ENCODE results near the gene STRA6. TPM values are rescaled to one million over a fixed set of nuclear protein-coding genes. Genes with fewer than 3 reads are reported as not detected.

The STRA6 gene
- total RNA-seq, 1 experiment from 2014 or later: 0.54 TPM

DNA sequence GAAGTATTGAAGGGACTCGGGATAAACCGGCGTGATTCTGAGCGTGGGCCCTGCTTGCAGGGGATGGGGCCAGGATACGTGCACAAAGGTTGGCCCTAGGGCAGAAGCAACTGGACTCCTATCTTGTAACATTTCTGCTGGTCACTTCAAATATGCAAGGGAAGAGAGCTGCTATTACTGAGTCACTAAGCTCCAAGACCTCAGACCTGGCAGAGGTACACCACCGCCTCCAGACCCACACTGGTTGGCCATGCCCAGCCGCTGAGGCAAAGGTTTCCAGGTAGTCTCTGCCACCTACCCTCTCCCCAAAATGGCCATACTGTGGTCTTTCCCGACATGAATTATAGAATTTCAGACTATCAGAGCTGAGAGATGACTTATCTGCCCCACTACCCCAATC is 13.4 kb upstream of the STRA6 start:
- Histone ChIP-seq H2AFZ (ENCODE audit: low read depth, low read length, poor library complexity, severe bottlenecking) (no peak overlapping the region), H4K20me1 (ENCODE audit: insufficient read depth) (no peaks in the 10 kb centered on the region), H3K4me3 (replicated peaks in 1 of 2; ENCODE audit: low read depth in 1 of 2, low read length in 2 of 2) (no peak overlapping the region), H3K9me2 (ENCODE audit: insufficient read depth) (no peaks in the 10 kb centered on the region), H3K9me3 (ENCODE audit: control insufficient read depth in 1 of 2, insufficient read depth in 1 of 2, low read depth in 1 of 2, low read length in 2 of 2) (no peaks in the 10 kb centered on the region), H3K9ac (ENCODE audit: low read length) (no peak overlapping the region), H3K4me1 (ENCODE audit: control insufficient read depth in 1 of 2, insufficient read depth in 2 of 2, low read length in 2 of 2) (no peaks in the 10 kb centered on the region; a peak in 1 of 4 replicates), H3K36me3 (ENCODE audit: control insufficient read depth in 1 of 2, insufficient read depth in 2 of 2, low read length in 2 of 2) (no peaks in the 10 kb centered on the region), H3K79me2 (ENCODE audit: insufficient read depth, low read length) (no peaks in the 10 kb centered on the region), H3K27me3 (ENCODE audit: insufficient read depth, low read length) (peaks cover 13% of the 10 kb centered on the region; the same call in 1 of the 2 replicates), H3K4me2 (ENCODE audit: low read length) (no peak overlapping the region), H3K27ac (ENCODE audit: low read depth, low read length) (no peak overlapping the region)
- ChIA-PET RAD21 (ENCODE audit: low non-redundant PET in 1 of 2, low total read pairs in 2 of 2, uncharacterized antibody in 2 of 2, unreplicated experiment in 2 of 2) (no interaction called here), POLR2A (no interaction called here), CTCF (no interaction called here)
- no peak for DNase-seq (ENCODE audit: low read depth, low spot score)
- no TSS peak for BruUV-seq (replicated peaks)
- TF ChIP-seq CBX3 (IDR thresholded peaks at IDR 0.05; ENCODE audit: low read depth) (no peak), ELF1 (IDR thresholded peaks at IDR 0.05; ENCODE audit: borderline replicate concordance, low read depth) (no peak), REST (IDR thresholded peaks at IDR 0.05; ENCODE audit: low read depth) (no peak), TCF7L2 (IDR thresholded peaks at IDR 0.05; ENCODE audit: borderline replicate concordance, extremely low read depth, insufficient read depth, insufficient read length) (no peak), SRF (IDR thresholded peaks at IDR 0.05; ENCODE audit: low read depth) (no peak), POLR2A (IDR thresholded peaks at IDR 0.05; ENCODE audit: borderline replicate concordance, extremely low read depth, insufficient read depth, insufficient read length) (no peak), SIN3A (IDR thresholded peaks at IDR 0.05; ENCODE audit: low read depth) (no peak), CEBPB (IDR thresholded peaks at IDR 0.05; ENCODE audit: low read depth) (no peak), ZNF274 (IDR thresholded peaks at IDR 0.05; ENCODE audit: low read depth, low read length) (no peak)
- TF ChIP-seq, protein P1, sequence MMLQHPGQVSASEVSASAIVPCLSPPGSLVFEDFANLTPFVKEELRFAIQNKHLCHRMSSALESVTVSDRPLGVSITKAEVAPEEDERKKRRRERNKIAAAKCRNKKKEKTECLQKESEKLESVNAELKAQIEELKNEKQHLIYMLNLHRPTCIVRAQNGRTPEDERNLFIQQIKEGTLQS (IDR thresholded peaks at IDR 0.05): no peak
- TF ChIP-seq, protein P2, sequence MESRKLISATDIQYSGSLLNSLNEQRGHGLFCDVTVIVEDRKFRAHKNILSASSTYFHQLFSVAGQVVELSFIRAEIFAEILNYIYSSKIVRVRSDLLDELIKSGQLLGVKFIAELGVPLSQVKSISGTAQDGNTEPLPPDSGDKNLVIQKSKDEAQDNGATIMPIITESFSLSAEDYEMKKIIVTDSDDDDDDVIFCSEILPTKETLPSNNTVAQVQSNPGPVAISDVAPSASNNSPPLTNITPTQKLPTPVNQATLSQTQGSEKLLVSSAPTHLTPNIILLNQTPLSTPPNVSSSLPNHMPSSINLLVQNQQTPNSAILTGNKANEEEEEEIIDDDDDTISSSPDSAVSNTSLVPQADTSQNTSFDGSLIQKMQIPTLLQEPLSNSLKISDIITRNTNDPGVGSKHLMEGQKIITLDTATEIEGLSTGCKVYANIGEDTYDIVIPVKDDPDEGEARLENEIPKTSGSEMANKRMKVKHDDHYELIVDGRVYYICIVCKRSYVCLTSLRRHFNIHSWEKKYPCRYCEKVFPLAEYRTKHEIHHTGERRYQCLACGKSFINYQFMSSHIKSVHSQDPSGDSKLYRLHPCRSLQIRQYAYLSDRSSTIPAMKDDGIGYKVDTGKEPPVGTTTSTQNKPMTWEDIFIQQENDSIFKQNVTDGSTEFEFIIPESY (IDR thresholded peaks at IDR 0.05; ENCODE audit: extremely low read depth, insufficient replicate concordance, low read length): no peak
- ATAC-seq: no peak
- intact Hi-C loops (cut with micrococcal nuclease): no loop called here

Measured in HCT116 (cell line).